GM19463 (cell line): ENCODE measurements around the gene CELF5.

Experiments
- ATAC-seq: cut with Tn5 transposase; IDR thresholded peaks from one replicate; pipeline ENCODE4 v1.9.1; 2021; ENCODE audit warnings: mild to moderate bottlenecking, moderate library complexity; ENCODE audit not compliant: unreplicated experiment

Gene CELF5

GRCh38 chr19:3224346-3225168 is at the start of gene CELF5:
CELF5 (plus strand) TSS chr19:3224661; CDS start chr19:3224740, 79 bp downstream.
- no peak for ATAC-seq

GRCh38 chr19:3175781-3176714 is 48.4 kb upstream of the CELF5 start:
- ATAC-seq, result no peak

- ATAC-seq, result no peak
Observed at GRCh38 chr19:3176715-3177501, 47.6 kb upstream of the CELF5 start.

GRCh38 chr19:3178377-3178972 is 46.0 kb upstream of the CELF5 start, which contains the start of gene S1PR4:
S1PR4 (plus strand) TSS chr19:3178769; CDS start chr19:3178793, 24 bp downstream.
- ATAC-seq, result peak; percentile 54

- peak; percentile 3 for ATAC-seq
Observed at GRCh38 chr19:3178973-3179738, 45.3 kb upstream of the CELF5 start.

GRCh38 chr19:3179739-3180293 is 44.6 kb upstream of the CELF5 start:
- no peak for ATAC-seq

- ATAC-seq, result no peak
Observed at GRCh38 chr19:3183721-3184641, 40.5 kb upstream of the CELF5 start.

- ATAC-seq, result no peak
Observed at GRCh38 chr19:3184847-3185460, 39.5 kb upstream of the CELF5 start.

- ATAC-seq, result peak; percentile 78
Observed at GRCh38 chr19:3185461-3186159, 38.9 kb upstream of the CELF5 start, which contains the start of gene NCLN. NCLN (plus strand) TSS chr19:3185930; CDS start chr19:3186031, 101 bp downstream.

GRCh38 chr19:3186160-3186688 is 38.2 kb upstream of the CELF5 start:
- peak; percentile 27 for ATAC-seq

GRCh38 chr19:3186891-3187661 is 37.4 kb upstream of the CELF5 start:
- ATAC-seq, result no peak

- no peak for ATAC-seq
Observed at GRCh38 chr19:3187662-3188511, 36.6 kb upstream of the CELF5 start.

GRCh38 chr19:3188627-3189596 is 35.5 kb upstream of the CELF5 start:
- ATAC-seq, result no peak
